ENCODE measurements around the gene MDFI.

MDFI gene

DNA sequence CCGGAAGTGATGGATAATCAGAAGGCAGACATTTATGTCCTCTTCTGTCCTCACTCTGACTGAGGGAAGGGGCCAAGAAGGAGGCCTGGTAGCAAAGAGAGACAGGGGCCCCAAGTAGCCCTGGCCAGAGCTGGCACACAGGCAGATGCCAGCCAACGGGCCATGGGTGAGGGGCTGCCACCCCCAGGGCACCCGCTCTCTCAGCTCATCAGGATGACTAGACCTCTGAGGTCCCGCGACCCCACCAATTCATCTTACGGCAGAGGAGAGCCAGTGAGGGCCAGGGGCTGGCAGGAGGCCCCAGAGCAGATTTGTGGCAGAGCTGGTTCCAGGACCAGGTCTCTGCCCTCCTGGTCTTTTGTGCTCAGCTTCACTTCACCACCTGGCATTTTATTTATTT is 43.1 kb upstream of the MDFI start:
- Histone ChIP-seq H3K27me3 (replicated peaks; ENCODE audit: control insufficient read depth, insufficient read depth, low read length, poor library complexity, severe bottlenecking) (no peaks in the 10 kb centered on the region), H3K4me3 (ENCODE audit: insufficient read depth, low read depth, low read length, poor library complexity, severe bottlenecking) (no peak overlapping the region), H3K9me3 (ENCODE audit: control insufficient read depth, low read length) (no peaks in the 10 kb centered on the region), H3K27ac (ENCODE audit: insufficient read depth, low read length, poor library complexity, severe bottlenecking) (no peak overlapping the region), H3K36me3 (ENCODE audit: control insufficient read depth, insufficient read depth, low read length) (no peaks in the 10 kb centered on the region), H3K4me1 (ENCODE audit: control insufficient read depth, insufficient read depth, low read length, poor library complexity, severe bottlenecking) (no peaks in the 10 kb centered on the region)
- DNase-seq = no peak

GRCh38 chr6:41596096-41596685 is 42.1 kb upstream of the MDFI start:
- Histone ChIP-seq H3K4me3 (ENCODE audit: insufficient read depth, low read depth, low read length, poor library complexity, severe bottlenecking) (no peak overlapping the region), H3K4me1 (ENCODE audit: control insufficient read depth, insufficient read depth, low read length, poor library complexity, severe bottlenecking) (no peaks in the 10 kb centered on the region), H3K36me3 (ENCODE audit: control insufficient read depth, insufficient read depth, low read length) (no peaks in the 10 kb centered on the region), H3K9me3 (ENCODE audit: control insufficient read depth, low read length) (no peaks in the 10 kb centered on the region), H3K27ac (ENCODE audit: insufficient read depth, low read length, poor library complexity, severe bottlenecking) (no peak overlapping the region), H3K27me3 (replicated peaks; ENCODE audit: control insufficient read depth, insufficient read depth, low read length, poor library complexity, severe bottlenecking) (no peaks in the 10 kb centered on the region)
- no peak for DNase-seq

DNA sequence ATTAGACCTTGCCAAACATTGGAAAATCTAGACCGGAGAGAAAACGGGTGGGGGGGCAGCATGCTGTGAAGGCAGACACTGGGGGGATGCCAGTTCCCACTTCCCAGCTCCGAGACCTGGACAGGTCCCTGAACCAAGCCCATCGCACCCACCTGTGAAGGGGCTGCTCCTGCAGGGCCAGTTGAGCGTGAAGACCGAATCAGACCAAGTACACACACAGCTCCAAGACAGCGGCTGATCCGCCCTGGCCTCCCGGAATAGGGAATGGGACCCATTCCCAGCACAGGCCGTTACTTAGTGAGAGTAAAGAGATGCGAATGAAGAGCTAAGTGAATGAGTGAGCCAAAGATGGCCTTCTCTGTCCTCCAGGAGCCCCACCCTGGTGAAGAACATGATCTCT is 41.5 kb upstream of the MDFI start:
- Histone ChIP-seq H3K4me3 (ENCODE audit: insufficient read depth, low read depth, low read length, poor library complexity, severe bottlenecking) (no peak overlapping the region), H3K27me3 (replicated peaks; ENCODE audit: control insufficient read depth, insufficient read depth, low read length, poor library complexity, severe bottlenecking) (no peaks in the 10 kb centered on the region), H3K9me3 (ENCODE audit: control insufficient read depth, low read length) (no peaks in the 10 kb centered on the region), H3K27ac (ENCODE audit: insufficient read depth, low read length, poor library complexity, severe bottlenecking) (no peak overlapping the region), H3K4me1 (ENCODE audit: control insufficient read depth, insufficient read depth, low read length, poor library complexity, severe bottlenecking) (no peaks in the 10 kb centered on the region), H3K36me3 (ENCODE audit: control insufficient read depth, insufficient read depth, low read length) (no peaks in the 10 kb centered on the region)
- no peak for DNase-seq

DNA sequence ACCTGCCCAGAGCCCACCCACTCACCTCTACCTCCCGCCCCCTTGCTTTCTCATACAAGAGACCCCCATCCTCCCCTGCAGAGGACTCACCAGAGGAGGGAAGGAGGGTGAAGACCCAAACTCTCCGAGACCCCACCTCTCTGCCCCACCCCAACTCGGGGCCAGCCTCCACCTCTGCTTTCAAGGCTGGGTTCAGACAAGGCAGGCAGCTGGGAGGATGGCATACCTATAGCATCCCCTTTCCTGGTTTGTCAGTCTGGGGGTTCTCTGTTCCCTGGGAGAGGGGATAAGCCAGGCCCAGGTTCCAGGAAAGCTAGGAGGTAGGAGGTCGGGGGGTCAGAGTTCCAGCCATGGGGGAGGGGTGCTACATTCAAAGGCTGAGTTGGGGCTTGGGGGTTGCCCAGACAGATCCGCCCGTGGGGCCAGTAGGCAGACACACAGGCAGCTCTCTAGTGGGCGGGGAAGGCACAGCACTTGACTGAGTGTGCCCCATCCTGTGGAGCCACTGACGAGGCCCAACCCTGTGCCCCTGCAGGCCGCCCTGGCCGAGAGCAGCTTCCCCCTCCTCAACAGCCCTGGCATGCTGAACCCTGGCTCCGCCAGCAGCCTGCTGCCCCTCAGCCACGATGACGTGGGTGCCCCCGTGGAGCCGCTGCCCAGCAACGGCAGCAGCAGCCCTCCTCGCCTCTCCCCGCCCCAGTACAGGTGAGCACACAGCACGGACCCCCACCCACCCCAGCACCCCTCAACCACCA is 40.8 kb upstream of the MDFI start:
- Histone ChIP-seq H3K9me3 (ENCODE audit: control insufficient read depth, low read length) (no peaks in the 10 kb centered on the region), H3K4me3 (ENCODE audit: insufficient read depth, low read depth, low read length, poor library complexity, severe bottlenecking) (no peak overlapping the region), H3K27ac (ENCODE audit: insufficient read depth, low read length, poor library complexity, severe bottlenecking) (no peak overlapping the region), H3K36me3 (ENCODE audit: control insufficient read depth, insufficient read depth, low read length) (no peaks in the 10 kb centered on the region), H3K4me1 (ENCODE audit: control insufficient read depth, insufficient read depth, low read length, poor library complexity, severe bottlenecking) (no peaks in the 10 kb centered on the region), H3K27me3 (replicated peaks; ENCODE audit: control insufficient read depth, insufficient read depth, low read length, poor library complexity, severe bottlenecking) (no peaks in the 10 kb centered on the region)
- no peak for DNase-seq

- Histone ChIP-seq H3K27me3 (replicated peaks; ENCODE audit: control insufficient read depth, insufficient read depth, low read length, poor library complexity, severe bottlenecking) (no peaks in the 10 kb centered on the region), H3K4me3 (ENCODE audit: insufficient read depth, low read depth, low read length, poor library complexity, severe bottlenecking) (no peak overlapping the region), H3K9me3 (ENCODE audit: control insufficient read depth, low read length) (no peaks in the 10 kb centered on the region), H3K36me3 (ENCODE audit: control insufficient read depth, insufficient read depth, low read length) (no peaks in the 10 kb centered on the region), H3K4me1 (ENCODE audit: control insufficient read depth, insufficient read depth, low read length, poor library complexity, severe bottlenecking) (no peaks in the 10 kb centered on the region), H3K27ac (ENCODE audit: insufficient read depth, low read length, poor library complexity, severe bottlenecking) (no peak overlapping the region)
- no peak for DNase-seq
These were observed 39.6 kb upstream of the MDFI start for GRCh38 chr6:41598670-41599014.

GRCh38 chr6:41599015-41599851 is 39.0 kb upstream of the MDFI start:
- no peak for DNase-seq
- no peak overlapping the region for H3K4me3 ChIP-seq (ENCODE audit: insufficient read depth, low read depth, low read length, poor library complexity, severe bottlenecking)
- H3K36me3 ChIP-seq (ENCODE audit: control insufficient read depth, insufficient read depth, low read length) = no peaks in the 10 kb centered on the region
- no peak overlapping the region for H3K27ac ChIP-seq (ENCODE audit: insufficient read depth, low read length, poor library complexity, severe bottlenecking)
- H3K27me3 ChIP-seq (replicated peaks; ENCODE audit: control insufficient read depth, insufficient read depth, low read length, poor library complexity, severe bottlenecking) = no peaks in the 10 kb centered on the region
- H3K9me3 ChIP-seq (ENCODE audit: control insufficient read depth, low read length) = no peaks in the 10 kb centered on the region
- no peaks in the 10 kb centered on the region for H3K4me1 ChIP-seq (ENCODE audit: control insufficient read depth, insufficient read depth, low read length, poor library complexity, severe bottlenecking)

GRCh38 chr6:41599852-41600445 is 38.3 kb upstream of the MDFI start:
- DNase-seq = no peak
- no peaks in the 10 kb centered on the region for H3K9me3 ChIP-seq (ENCODE audit: control insufficient read depth, low read length)
- no peaks in the 10 kb centered on the region for H3K4me1 ChIP-seq (ENCODE audit: control insufficient read depth, insufficient read depth, low read length, poor library complexity, severe bottlenecking)
- no peaks in the 10 kb centered on the region for H3K27me3 ChIP-seq (replicated peaks; ENCODE audit: control insufficient read depth, insufficient read depth, low read length, poor library complexity, severe bottlenecking)
- H3K36me3 ChIP-seq (ENCODE audit: control insufficient read depth, insufficient read depth, low read length) = no peaks in the 10 kb centered on the region
- no peak overlapping the region for H3K4me3 ChIP-seq (ENCODE audit: insufficient read depth, low read depth, low read length, poor library complexity, severe bottlenecking)
- no peak overlapping the region for H3K27ac ChIP-seq (ENCODE audit: insufficient read depth, low read length, poor library complexity, severe bottlenecking)

GRCh38 chr6:41600499-41601247 is 37.6 kb upstream of the MDFI start:
- Histone ChIP-seq H3K27ac (ENCODE audit: insufficient read depth, low read length, poor library complexity, severe bottlenecking) (no peak overlapping the region), H3K4me3 (ENCODE audit: insufficient read depth, low read depth, low read length, poor library complexity, severe bottlenecking) (no peak overlapping the region), H3K9me3 (ENCODE audit: control insufficient read depth, low read length) (no peaks in the 10 kb centered on the region)

DNA sequence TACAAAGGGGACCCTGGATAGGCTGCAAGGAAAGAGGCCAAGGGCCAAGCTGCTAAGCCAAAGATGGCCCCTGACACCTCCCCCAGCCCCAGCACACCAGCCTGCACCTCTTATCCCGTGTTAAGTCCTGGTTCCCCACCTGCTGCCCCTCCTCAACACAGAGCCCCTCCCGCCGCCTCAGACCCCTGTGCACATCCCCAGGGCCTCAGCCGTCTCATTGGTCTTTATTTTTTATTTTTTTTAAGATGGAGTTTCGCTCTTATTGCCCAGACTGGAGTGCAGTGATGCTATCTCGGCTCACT is 37.1 kb upstream of the MDFI start:
- Histone ChIP-seq H3K9me3 (ENCODE audit: control insufficient read depth, low read length) (no peaks in the 10 kb centered on the region), H3K27ac (ENCODE audit: insufficient read depth, low read length, poor library complexity, severe bottlenecking) (no peak overlapping the region), H3K4me1 (ENCODE audit: control insufficient read depth, insufficient read depth, low read length, poor library complexity, severe bottlenecking) (no peaks in the 10 kb centered on the region), H3K36me3 (ENCODE audit: control insufficient read depth, insufficient read depth, low read length) (no peaks in the 10 kb centered on the region), H3K27me3 (replicated peaks; ENCODE audit: control insufficient read depth, insufficient read depth, low read length, poor library complexity, severe bottlenecking) (no peaks in the 10 kb centered on the region), H3K4me3 (ENCODE audit: insufficient read depth, low read depth, low read length, poor library complexity, severe bottlenecking) (no peak overlapping the region)
- no peak for DNase-seq

More at GRCh38 chr6:41600499-41601247, 37.6 kb upstream of the MDFI start:
- DNase-seq = no peak
- no peaks in the 10 kb centered on the region for H3K4me1 ChIP-seq (ENCODE audit: control insufficient read depth, insufficient read depth, low read length, poor library complexity, severe bottlenecking)
- H3K36me3 ChIP-seq (ENCODE audit: control insufficient read depth, insufficient read depth, low read length) = no peaks in the 10 kb centered on the region
- no peaks in the 10 kb centered on the region for H3K27me3 ChIP-seq (replicated peaks; ENCODE audit: control insufficient read depth, insufficient read depth, low read length, poor library complexity, severe bottlenecking)
